ENCODE data around the gene ST13.
A peak's percentile ranks its signal among the peaks of the same experiment; 100 is the strongest.

ST13 gene

GRCh38 chr22:40856513-40857308 is at the start of gene ST13, which contains the start of gene XPNPEP3:
TSS of gene ST13 (minus strand) at chr22:40856639. CDS start at chr22:40856540, 99 bp downstream.
TSS of gene XPNPEP3 (plus strand) at chr22:40857148. CDS start at chr22:40857182, 34 bp downstream.
- Histone ChIP-seq H3K36me3 (ENCODE audit: control insufficient read depth in 2 of 2, insufficient read depth in 1 of 2, low read length in 2 of 2) (peaks cover 13 to 30% of the 10 kb centered on the region in 2 experiments; a peak in 2 of 3 replicates), H3K27ac (ENCODE audit: extremely low read depth, low read depth, low read length) (peak within 1 kb of the TSS; percentile 98), H3K4me3 (ENCODE audit: low read depth, low read length) (peak within 1 kb of the TSS; percentile 53), H3K9me3 (ENCODE audit: control insufficient read depth, insufficient read depth, low read depth, low read length) (no peaks in the 10 kb centered on the region), H3K4me1 (ENCODE audit: control insufficient read depth, insufficient read depth, low read length) (peaks cover 19% of the 10 kb centered on the region)
- ChIA-PET POLR2A (interaction anchor here (0.6 to 2.3 kb wide), 28 partner anchors 11 to 589 kb away, joined by 3 to 14 read pairs (median 3); partner anchors contain the start of genes MCHR1, MRTFA, RBX1 and SLC25A17), CTCF (interaction anchor here (0.6 to 1.7 kb wide), 7 partner anchors 10 to 1546 kb away, joined by 3 to 6 read pairs (median 3); partner anchors contain the start of gene SLC25A17)
- TF ChIP-seq IKZF3 (tag by site-specific recombination; IDR thresholded peaks at IDR 0.05) (peak; percentile 85), ZNF585B (tag by site-specific recombination; IDR thresholded peaks at IDR 0.05) (no peak), GLIS1 (tag by site-specific recombination; IDR thresholded peaks at IDR 0.05) (peak; percentile 80), ZNF624 (tag by site-specific recombination; IDR thresholded peaks at IDR 0.05) (no peak), KLF1 (tag by site-specific recombination; IDR thresholded peaks at IDR 0.05) (peak; percentile 87), ZNF132 (tag by site-specific recombination; IDR thresholded peaks at IDR 0.05; ENCODE audit: borderline replicate concordance) (no peak), ZBTB20 (tag by site-specific recombination; IDR thresholded peaks at IDR 0.05) (peak; percentile 39; the same call in 1 of the 2 replicates), ZNF175 (tag by site-specific recombination; IDR thresholded peaks at IDR 0.05) (no peak), ZNF221 (tag by site-specific recombination; IDR thresholded peaks at IDR 0.05; ENCODE audit: borderline replicate concordance) (no peak), ZFHX2 (tag by site-specific recombination; conservative IDR thresholded peaks at IDR 0.05) (peak; percentile 40), ZNF274 (IDR thresholded peaks at IDR 0.05; ENCODE audit: low read length) (no peak), ZNF274 (tag by site-specific recombination; IDR thresholded peaks at IDR 0.05; ENCODE audit: borderline replicate concordance) (no peak), ZNF248 (tag by site-specific recombination; IDR thresholded peaks at IDR 0.05) (no peak), SP7 (tag by site-specific recombination; IDR thresholded peaks at IDR 0.05) (peak; percentile 89), KLF16 (tag by site-specific recombination; IDR thresholded peaks at IDR 0.05) (peak; percentile 90), PRDM1 (tag by site-specific recombination; IDR thresholded peaks at IDR 0.05) (no peak), ZNF48 (tag by site-specific recombination; IDR thresholded peaks at IDR 0.05) (no peak), ZNF16 (tag by site-specific recombination; IDR thresholded peaks at IDR 0.05; ENCODE audit: low read depth) (no peak), ZNF501 (tag by site-specific recombination; IDR thresholded peaks at IDR 0.05) (peak; percentile 63; the same call in 1 of the 2 replicates), ZNF391 (tag by site-specific recombination; IDR thresholded peaks at IDR 0.05; ENCODE audit: borderline replicate concordance, low read depth) (no peak; the same call in 1 of the 2 replicates), SETDB1 (IDR thresholded peaks at IDR 0.05; ENCODE audit: insufficient read length, low read length) (peak; percentile 36), HOXA7 (CRISPR knock-in tag; IDR thresholded peaks at IDR 0.05; ENCODE audit: borderline replicate concordance) (no peak), ZNF707 (tag by site-specific recombination; IDR thresholded peaks at IDR 0.05) (no peak), ZNF140 (tag by site-specific recombination; IDR thresholded peaks at IDR 0.05) (no peak), PRDM10 (tag by site-specific recombination; IDR thresholded peaks at IDR 0.05) (peak; percentile 42), PRDM2 (tag by site-specific recombination; IDR thresholded peaks at IDR 0.05; ENCODE audit: borderline replicate concordance) (no peak), HIC1 (tag by site-specific recombination; IDR thresholded peaks at IDR 0.05) (peak; percentile 7; the same call in 1 of the 2 replicates)

Data from HEK293 (cell line).